HG03175 (cell line): ENCODE measurements around the gene CTDSPL2.
"Not testable (repeated sequence)": the region's sequence is repeated elsewhere in the genome, so short reads cannot be mapped to it uniquely, and the experiment has no call there.

Source experiments
- ATAC-seq: cut with Tn5 transposase; IDR thresholded peaks from one replicate; pipeline ENCODE4 v1.9.1; 2021; ENCODE audit warnings: mild to moderate bottlenecking, moderate library complexity; ENCODE audit not compliant: unreplicated experiment

CTDSPL2 gene

GRCh38 chr15:44426975-44427755, at the start of gene CTDSPL2:
TSS of gene CTDSPL2 (plus strand) at chr15:44427629. CDS start at chr15:44459015, 31,386 bp downstream.
- ATAC-seq, result peak; percentile 93

DNA sequence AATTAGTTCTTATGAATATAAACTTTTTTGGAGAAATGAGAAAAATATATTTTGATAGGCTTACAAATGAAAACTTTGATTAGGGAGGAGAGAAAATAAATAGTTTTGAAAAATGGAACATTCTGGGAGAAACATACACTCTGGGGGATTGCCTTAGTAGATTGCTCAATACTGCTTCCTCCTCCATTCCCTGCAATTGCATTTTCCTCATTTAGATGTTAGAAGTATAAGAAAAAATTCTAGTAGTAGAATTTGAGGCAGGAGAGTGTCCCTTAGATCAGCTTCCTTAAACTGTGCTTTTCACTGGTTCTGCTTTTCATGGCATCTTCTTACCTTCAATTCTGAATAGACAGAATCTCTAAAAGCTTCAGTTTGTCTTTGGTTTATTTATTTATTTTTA, 46.2 kb upstream of the CTDSPL2 start:
- ATAC-seq, result no peak

- no peak for ATAC-seq
Measured at GRCh38 chr15:44385344-44385942, 42.0 kb upstream of the CTDSPL2 start.

DNA sequence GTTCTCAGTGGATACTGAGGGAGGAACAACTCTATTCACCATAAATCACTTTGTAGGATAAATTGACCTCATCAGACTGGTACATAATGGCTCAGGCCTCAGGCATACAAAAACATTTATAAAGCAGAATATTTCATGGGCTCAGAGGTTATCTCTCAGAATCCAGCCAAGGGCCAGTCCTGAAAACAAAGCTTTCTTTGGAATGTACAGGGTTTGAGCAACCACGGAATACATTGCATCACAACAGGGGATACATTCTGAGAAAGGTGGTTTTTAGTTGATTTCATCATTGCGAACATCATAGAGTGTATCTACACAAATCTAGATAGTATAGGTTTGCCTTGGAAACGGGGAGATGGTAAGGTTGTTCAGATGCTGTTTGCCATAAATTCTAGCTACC, 33.4 kb upstream of the CTDSPL2 start:
- no peak for ATAC-seq

DNA sequence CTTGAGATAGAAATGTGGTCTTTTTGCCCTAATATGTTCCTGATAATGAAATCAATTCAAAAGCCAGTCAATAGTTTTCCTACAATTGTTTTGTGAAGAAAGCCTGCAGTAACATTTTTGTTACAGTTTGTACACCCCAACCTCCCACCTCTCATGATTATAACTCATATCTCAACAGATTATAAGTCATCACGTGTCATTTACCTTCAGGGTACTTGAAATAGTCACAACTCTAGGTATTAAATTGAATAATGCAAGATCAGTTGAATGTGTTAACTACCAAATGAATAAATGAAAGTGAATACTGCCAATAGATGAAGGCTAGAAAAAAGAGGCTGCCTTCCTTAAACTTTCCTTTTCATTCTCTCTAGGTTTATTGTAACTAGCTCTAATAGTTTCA, 32.9 kb upstream of the CTDSPL2 start:
- no peak for ATAC-seq

GRCh38 chr15:44397869-44398268, 29.6 kb upstream of the CTDSPL2 start:
- ATAC-seq, result no peak

DNA sequence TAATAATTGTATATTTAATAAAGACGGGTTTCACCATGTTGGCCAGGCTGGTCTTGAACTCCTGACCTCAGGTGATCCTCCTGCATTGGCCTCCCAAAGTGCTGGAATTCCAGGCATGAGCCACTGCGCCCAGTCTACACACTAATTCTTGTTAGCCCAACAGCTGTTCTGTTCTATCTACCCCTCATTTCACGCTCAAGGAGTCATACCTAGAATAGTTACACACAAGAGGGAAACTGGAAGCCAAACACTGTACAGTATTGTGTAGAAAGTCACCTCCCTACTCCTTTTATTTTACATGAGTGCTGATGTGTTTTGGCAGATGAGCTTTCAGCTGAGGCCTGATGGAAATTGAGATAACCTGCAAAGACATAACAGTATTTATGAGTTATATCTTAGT, 13.4 kb upstream of the CTDSPL2 start:
- ATAC-seq, result no peak

- no peak for ATAC-seq
Measured at GRCh38 chr15:44427756-44428724, 611 bp downstream of the CTDSPL2 start.

- ATAC-seq, result no peak
Measured at GRCh38 chr15:44435893-44436667, 8.7 kb downstream of the CTDSPL2 start.

DNA sequence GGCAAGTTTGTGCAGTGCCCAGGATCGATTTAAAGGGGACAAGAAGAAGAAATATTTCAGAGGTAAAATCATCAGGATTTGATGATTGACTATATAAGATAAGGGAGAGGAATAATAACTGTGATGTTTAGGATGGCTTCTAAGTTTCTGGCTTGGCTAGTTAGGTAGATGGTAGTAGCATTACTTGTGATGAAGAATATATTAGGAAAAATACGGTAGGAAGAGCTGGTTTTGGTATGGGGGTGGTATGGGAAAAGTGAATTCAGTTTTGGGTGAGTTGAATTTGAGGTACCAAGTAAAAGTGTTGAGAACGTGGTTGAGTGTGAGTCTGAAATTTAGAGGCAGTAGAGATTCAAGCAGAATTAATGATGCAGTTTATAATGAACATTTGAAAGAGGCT, 11.0 kb downstream of the CTDSPL2 start:
- ATAC-seq, result no peak

- ATAC-seq, result no peak
Measured at GRCh38 chr15:44441095-44441501, 13.7 kb downstream of the CTDSPL2 start.

DNA sequence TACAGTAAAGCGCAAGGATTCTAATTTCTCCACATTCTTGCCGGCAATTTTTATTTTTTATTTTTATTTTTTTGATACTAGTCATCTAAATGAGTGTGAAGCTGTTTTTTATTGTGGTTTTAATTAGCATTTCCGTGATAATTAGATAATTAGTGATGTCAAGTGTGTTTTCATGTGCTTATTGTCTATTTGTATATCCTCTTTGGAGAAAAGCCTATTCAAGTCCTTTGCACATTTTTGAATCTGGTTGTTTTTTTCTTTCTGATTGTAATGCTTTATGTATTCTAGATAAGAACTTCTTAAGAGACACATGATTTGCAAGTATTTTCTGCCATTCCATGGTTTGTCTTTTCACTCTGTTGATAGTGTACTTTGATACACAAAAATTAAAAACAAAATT, 16.1 kb downstream of the CTDSPL2 start:
- no peak for ATAC-seq

DNA sequence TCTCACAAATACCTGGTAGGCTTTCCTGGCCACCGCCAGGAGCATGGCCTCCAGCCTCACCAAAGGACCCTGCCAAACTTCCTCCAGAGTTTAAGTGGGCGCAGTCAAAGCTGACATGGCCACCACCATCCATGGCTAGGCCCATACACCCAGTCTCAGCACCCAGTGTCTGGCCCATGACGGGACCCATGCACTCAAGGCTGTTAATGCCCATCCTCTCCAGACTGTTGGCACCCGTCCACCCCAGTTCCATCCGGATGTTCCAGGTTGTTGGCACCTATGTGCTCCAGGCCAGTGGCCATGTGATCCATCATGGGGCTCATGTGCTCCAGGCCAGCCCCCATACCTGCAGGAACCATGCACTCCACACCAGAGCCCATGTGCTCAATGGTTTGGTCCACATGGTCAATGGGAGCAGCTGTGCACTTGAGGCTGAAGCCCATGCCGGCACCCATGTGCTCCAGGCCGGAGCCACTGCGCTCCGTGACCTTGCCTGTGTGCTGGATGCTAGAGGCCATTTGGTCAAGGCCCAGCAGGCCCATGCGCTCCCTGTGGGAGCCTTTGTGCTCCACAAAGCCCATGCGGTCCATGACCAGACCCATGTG, 20.4 kb downstream of the CTDSPL2 start:
- no peak for ATAC-seq

DNA sequence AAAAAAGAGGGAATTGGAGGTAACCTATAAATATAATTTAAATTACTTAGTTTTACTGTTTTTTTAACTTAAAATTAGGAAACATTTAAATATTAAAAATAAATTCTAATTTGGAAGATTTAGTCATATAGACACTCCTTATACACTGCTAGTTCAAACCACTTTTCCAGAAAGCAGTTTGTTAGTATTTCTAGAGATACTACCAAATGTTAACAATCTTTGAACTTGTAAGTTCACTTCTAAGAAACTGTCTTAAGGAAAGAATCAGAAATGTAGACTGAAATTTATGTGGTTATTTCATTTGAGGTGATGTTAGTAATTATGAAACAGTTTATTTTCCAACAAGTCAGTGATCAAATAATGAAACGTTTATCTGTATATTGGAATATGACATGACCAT, 22.7 kb downstream of the CTDSPL2 start:
- ATAC-seq, result no peak

GRCh38 chr15:44453578-44454283, 26.3 kb downstream of the CTDSPL2 start:
- not testable (repeated sequence) for ATAC-seq

DNA sequence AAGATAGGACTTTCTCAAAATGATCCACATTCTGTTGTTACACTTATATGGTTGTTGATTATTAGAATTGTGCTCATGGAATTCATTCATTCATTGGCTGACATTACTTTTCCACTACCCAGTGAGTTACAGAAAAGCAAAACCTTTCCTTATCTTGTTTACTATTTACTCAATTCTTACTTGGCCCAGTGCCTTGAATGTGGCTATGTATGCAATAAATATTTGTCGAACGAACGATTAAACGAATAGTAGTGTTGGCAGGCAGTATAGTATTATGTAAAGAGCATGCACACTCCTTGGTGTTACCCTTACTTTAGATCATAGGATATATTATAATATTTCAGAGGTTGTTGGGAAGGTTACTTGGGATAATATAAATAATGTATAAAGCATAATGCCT, 31.0 kb downstream of the CTDSPL2 start:
- no peak for ATAC-seq

DNA sequence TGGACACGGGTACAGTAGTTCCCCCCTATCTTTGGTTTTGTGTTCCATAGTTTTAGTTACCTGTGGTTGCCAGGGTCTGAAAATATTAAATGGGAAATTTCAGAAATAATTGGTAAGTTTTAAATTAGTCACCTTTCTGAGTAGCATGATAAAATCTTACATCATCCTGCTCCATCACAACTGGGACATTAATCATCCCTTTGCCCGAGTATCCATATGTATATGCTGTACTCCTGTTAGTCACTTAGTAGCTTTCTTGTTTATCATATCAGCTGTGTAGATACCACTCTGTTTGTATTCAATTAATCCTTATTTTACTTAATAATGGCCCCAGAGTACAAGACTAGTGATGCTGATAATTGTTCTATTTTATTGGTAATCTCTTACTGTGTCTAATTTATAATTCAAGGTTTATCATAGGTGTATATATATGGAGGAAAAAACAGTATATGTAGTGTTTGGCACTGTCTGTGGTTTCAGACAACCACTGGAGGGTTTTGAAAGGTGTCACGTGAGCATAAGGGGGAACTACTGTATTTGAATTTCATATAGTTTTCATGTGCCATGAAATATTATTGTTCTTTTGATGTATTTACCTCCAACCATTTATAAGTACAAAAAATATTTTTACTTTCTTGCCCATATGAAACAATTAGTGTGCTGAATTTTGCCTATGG, 41.4 kb downstream of the CTDSPL2 start:
- no peak for ATAC-seq

GRCh38 chr15:44471885-44472455, 44.5 kb downstream of the CTDSPL2 start:
- no peak for ATAC-seq

DNA sequence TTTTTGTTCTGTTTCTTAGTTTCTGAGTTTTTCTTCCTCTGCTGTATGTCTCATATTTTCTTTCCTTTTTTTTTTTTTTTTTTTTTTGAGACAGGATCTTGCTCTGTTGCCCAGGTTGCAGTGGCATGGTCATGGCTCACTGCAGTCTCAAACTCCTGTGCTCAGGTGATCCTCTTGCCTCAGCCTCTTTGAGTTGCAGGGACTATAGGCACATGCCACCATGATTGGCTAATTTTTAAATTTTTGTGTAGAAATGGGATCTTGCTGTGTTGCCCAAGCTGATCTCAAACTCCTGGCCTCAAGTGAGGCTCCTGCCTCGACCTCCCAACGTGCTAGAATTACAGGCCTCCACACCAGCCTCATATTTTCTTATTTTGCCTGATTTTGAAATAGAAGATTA, 51.9 kb downstream of the CTDSPL2 start:
- no peak for ATAC-seq
